ENCODE results near the gene CD36. TPM values are rescaled to one million over a fixed set of nuclear protein-coding genes. Genes with fewer than 3 reads are reported as not detected.

Gene CD36
- total and polyA plus RNA-seq, 2 experiments from 2014 or later = 0.53 TPM; not detected in 1

GRCh38 chr7:80722616-80723195, 84.3 kb downstream of the CD36 start:
- peak overlapping the region; percentile 51 for H3K4me3 ChIP-seq
- WGBS, 2 experiments (ENCODE audit: low coverage in 1 of 2, low lambda C conversion rate in 2 of 2, missing lambda C conversion rate in 2 of 2) = 0 to 1% methylated on average over 3 of the region's 3 CpGs

GRCh38 chr7:80724249-80724871, 85.9 kb downstream of the CD36 start:
- H3K4me2 ChIP-seq (ENCODE audit: unreplicated experiment) = peak overlapping the region; percentile 70
- no peaks in the 10 kb centered on the region for H3K27me3 ChIP-seq (replicated peaks; ENCODE audit: insufficient read depth)
- peaks cover 78% of the 10 kb centered on the region for H3K4me1 ChIP-seq (ENCODE audit: insufficient read depth)
- H3K9me3 ChIP-seq (ENCODE audit: low read depth) = no peaks in the 10 kb centered on the region
- peak overlapping the region; percentile 88 for H3K27ac ChIP-seq
- H3K4me3 ChIP-seq = peak overlapping the region; percentile 16
- DNase-seq = peak; percentile 86
- 1 to 3% methylated on average over 4 of the region's 4 CpGs for WGBS, 2 experiments (ENCODE audit: low coverage in 1 of 2, low lambda C conversion rate in 2 of 2, missing lambda C conversion rate in 2 of 2)
- TF ChIP-seq EZH2 (IDR thresholded peaks at IDR 0.05; ENCODE audit: insufficient read depth, poor library complexity, severe bottlenecking) (no peak), EZH2phosphoT487 (IDR thresholded peaks at IDR 0.05; ENCODE audit: insufficient read depth, low read depth) (0 out of 2 replicates have a peak, but pooled peaks have one; percentile 66)
- H3K36me3 ChIP-seq (ENCODE audit: low read depth) = no peaks in the 10 kb centered on the region
- peak overlapping the region; percentile 49 for H3K9ac ChIP-seq
- no peak overlapping the region for H2AFZ ChIP-seq
- in situ Hi-C loops (cut with MboI) = no loop called here
- peaks cover 71% of the 10 kb centered on the region for H3F3A ChIP-seq (ENCODE audit: insufficient read depth)
- H4K20me1 ChIP-seq (ENCODE audit: insufficient read depth) = no peaks in the 10 kb centered on the region
- no peaks in the 10 kb centered on the region for H3K79me2 ChIP-seq (ENCODE audit: insufficient read depth)
- H3K9me2 ChIP-seq (ENCODE audit: insufficient read depth) = peaks cover 5% of the 10 kb centered on the region; the same call in 1 of the 2 replicates

More at GRCh38 chr7:80722616-80723195, 84.3 kb downstream of the CD36 start:
- peaks cover 5% of the 10 kb centered on the region; the same call in 1 of the 2 replicates for H3K9me2 ChIP-seq (ENCODE audit: insufficient read depth)
- TF ChIP-seq EZH2phosphoT487 (IDR thresholded peaks at IDR 0.05; ENCODE audit: insufficient read depth, low read depth) (peak; percentile 92), EZH2 (IDR thresholded peaks at IDR 0.05; ENCODE audit: insufficient read depth, poor library complexity, severe bottlenecking) (no peak)
- H3K4me1 ChIP-seq (ENCODE audit: insufficient read depth) = peaks cover 71% of the 10 kb centered on the region
- H3K9me3 ChIP-seq (ENCODE audit: low read depth) = no peaks in the 10 kb centered on the region
- H3F3A ChIP-seq (ENCODE audit: insufficient read depth) = peaks cover 68% of the 10 kb centered on the region
- in situ Hi-C loops (cut with MboI) = no loop called here
- H3K79me2 ChIP-seq (ENCODE audit: insufficient read depth) = no peaks in the 10 kb centered on the region
- peak overlapping the region; percentile 80 for H3K4me2 ChIP-seq (ENCODE audit: unreplicated experiment)
- peak overlapping the region; percentile 75 for H3K9ac ChIP-seq
- peak; percentile 99 for DNase-seq
- H3K36me3 ChIP-seq (ENCODE audit: low read depth) = no peaks in the 10 kb centered on the region
- no peaks in the 10 kb centered on the region for H3K27me3 ChIP-seq (replicated peaks; ENCODE audit: insufficient read depth)
- no peak overlapping the region for H2AFZ ChIP-seq
- peak overlapping the region; percentile 97 for H3K27ac ChIP-seq
- no peaks in the 10 kb centered on the region for H4K20me1 ChIP-seq (ENCODE audit: insufficient read depth)

GRCh38 chr7:80725181-80725611, 86.8 kb downstream of the CD36 start:
- H3K9me3 ChIP-seq (ENCODE audit: low read depth) = no peaks in the 10 kb centered on the region
- peaks cover 5% of the 10 kb centered on the region; the same call in 1 of the 2 replicates for H3K9me2 ChIP-seq (ENCODE audit: insufficient read depth)
- in situ Hi-C loops (cut with MboI) = no loop called here
- no peak overlapping the region for H3K9ac ChIP-seq
- H3K4me2 ChIP-seq (ENCODE audit: unreplicated experiment) = peak overlapping the region; percentile 70
- WGBS, 2 experiments (ENCODE audit: low coverage in 1 of 2, low lambda C conversion rate in 2 of 2, missing lambda C conversion rate in 2 of 2) = 65 to 75% methylated on average over 4 of the region's 4 CpGs
- H3K79me2 ChIP-seq (ENCODE audit: insufficient read depth) = no peaks in the 10 kb centered on the region
- no peaks in the 10 kb centered on the region for H3K36me3 ChIP-seq (ENCODE audit: low read depth)
- H2AFZ ChIP-seq = no peak overlapping the region
- H3K4me1 ChIP-seq (ENCODE audit: insufficient read depth) = peaks cover 78% of the 10 kb centered on the region
- H3K27me3 ChIP-seq (replicated peaks; ENCODE audit: insufficient read depth) = no peaks in the 10 kb centered on the region
- peak; percentile 29 for DNase-seq
- H3K27ac ChIP-seq = peak overlapping the region; percentile 88
- peaks cover 71% of the 10 kb centered on the region for H3F3A ChIP-seq (ENCODE audit: insufficient read depth)
- no peaks in the 10 kb centered on the region for H4K20me1 ChIP-seq (ENCODE audit: insufficient read depth)
- TF ChIP-seq EZH2 (IDR thresholded peaks at IDR 0.05; ENCODE audit: insufficient read depth, poor library complexity, severe bottlenecking) (no peak), EZH2phosphoT487 (IDR thresholded peaks at IDR 0.05; ENCODE audit: insufficient read depth, low read depth) (no peak)
- H3K4me3 ChIP-seq = no peak overlapping the region

Small RNAs within 50 kb of the gene (small RNA-seq; reads per million reads assigned to genes)
- gene AC073850.1 (ENCODE audit: low read depth, low replicate concordance) = not detected

Other genes starting within 250 kb of the CD36 start
- not detected in 2 replicates for gene GNAT3, start 126.6 kb upstream of the CD36 start, total RNA-seq (2014; rRNA removed; shearing (Covaris generic))
- not detected in 2 replicates for gene GNAT3, start 126.6 kb upstream of the CD36 start, polyA plus RNA-seq (2016; fragmentation: Nextera tagmentation; extraction: Ambion mirVana)

Measured in GM23248 (cell line).